GM19351 (cell line): Measurements from ENCODE around the gene CGB1.

Experiments used
- ATAC-seq: cut with Tn5 transposase; IDR thresholded peaks from one replicate; pipeline ENCODE4 v1.9.1; 2021; ENCODE audit warnings: mild to moderate bottlenecking, moderate library complexity; ENCODE audit not compliant: unreplicated experiment

The CGB1 gene

GRCh38 chr19:48999481-49000325, 37.0 kb downstream of the CGB1 start:
- no peak for ATAC-seq

GRCh38 chr19:48997972-48998371, 38.7 kb downstream of the CGB1 start:
- no peak for ATAC-seq

- ATAC-seq: no peak
Measured at GRCh38 chr19:48994035-48994386, 42.7 kb downstream of the CGB1 start.

- peak; percentile 88 for ATAC-seq
Measured at GRCh38 chr19:48993175-48994034, 43.3 kb downstream of the CGB1 start, which contains the start of the genes GYS1 and RUVBL2. Gene GYS1 (minus strand): TSS chr19:48993309. CDS start chr19:48993112, 197 bp downstream. Gene RUVBL2 (plus strand): TSS chr19:48993887. CDS start chr19:48993912, 25 bp downstream.

- no peak for ATAC-seq
Measured at GRCh38 chr19:48992581-48993174, 44.0 kb downstream of the CGB1 start.

- ATAC-seq: no peak
Measured at GRCh38 chr19:48991873-48992580, 44.7 kb downstream of the CGB1 start.

- ATAC-seq: no peak
Measured at GRCh38 chr19:48991011-48991609, 45.6 kb downstream of the CGB1 start.

GRCh38 chr19:48990400-48990799, 46.3 kb downstream of the CGB1 start:
- no peak for ATAC-seq

GRCh38 chr19:48989701-48990291, 46.9 kb downstream of the CGB1 start:
- no peak for ATAC-seq

- no peak for ATAC-seq
Measured at GRCh38 chr19:48988860-48989259, 47.8 kb downstream of the CGB1 start.

GRCh38 chr19:48988286-48988685, 48.4 kb downstream of the CGB1 start:
- no peak for ATAC-seq

- no peak for ATAC-seq
Measured at GRCh38 chr19:48987323-48987722, 49.4 kb downstream of the CGB1 start.

- no peak for ATAC-seq
Measured at GRCh38 chr19:48986211-48986610, 50.5 kb downstream of the CGB1 start.

- no peak for ATAC-seq
Measured at GRCh38 chr19:48985711-48986110, 51.0 kb downstream of the CGB1 start.
